ENCODE data around the gene MOG. TPM values are rescaled to one million over a fixed set of nuclear protein-coding genes. Genes with fewer than 3 reads are reported as not detected.

MOG gene
- total and polyA plus RNA-seq, 7 experiments from 2014 or later = not detected

- ATAC-seq (no peak), DNase-seq (no peak)
- CTCF ChIA-PET = no interaction called here
- Mint-ChIP-seq H3K27ac (no peak overlapping the region), H3K27me3 (peaks cover 0 to 5% (median 0%) of the 10 kb centered on the region in 5 donors), H3K4me1 (peaks cover 6 to 27% (median 11%) of the 10 kb centered on the region in 7 donors), H3K4me3 (no peak overlapping the region), H3K36me3 (peaks cover 0 to 2% (median 0%) of the 10 kb centered on the region in 5 donors), H3K9me3 (no peaks in the 10 kb centered on the region)
- POLR2A ChIA-PET = no interaction called here
- no peaks in the 10 kb centered on the region for H3K36me3 ChIP-seq (ENCODE audit: control insufficient read depth in 2 of 3, insufficient read depth in 3 of 3, low read length in 3 of 3)
- intact Hi-C loops (cut with micrococcal nuclease) = no loop called here
- H3K27ac ChIP-seq (ENCODE audit: low read depth, low read length) = no peak overlapping the region
- no peaks in the 10 kb centered on the region for H3K9me3 ChIP-seq (ENCODE audit: control insufficient read depth in 2 of 3, low read length in 3 of 3)
- no peak overlapping the region for H3K4me3 ChIP-seq (ENCODE audit: low read length)
- no peaks in the 10 kb centered on the region for H3K4me1 ChIP-seq (ENCODE audit: control insufficient read depth in 2 of 2, insufficient read depth in 2 of 2, low read length in 2 of 2)
- no peaks in the 10 kb centered on the region for H3K27me3 ChIP-seq (ENCODE audit: control insufficient read depth in 2 of 2, insufficient read depth in 2 of 2, low read length in 2 of 2)
These were observed 21.2 kb downstream of the MOG start for GRCh38 chr6:29678114-29678513.

- Mint-ChIP-seq H3K27ac (peak overlapping the region in 1 of 9 donors; percentile 62), H3K4me1 (peaks cover 6 to 28% (median 16%) of the 10 kb centered on the region in 7 donors), H3K36me3 (peaks cover 0 to 2% (median 0%) of the 10 kb centered on the region in 5 donors), H3K4me3 (peak overlapping the region in 4 of 10 donors; percentile 68 to 87 (median 81)), H3K9me3 (peaks cover 0 to 1% (median 0%) of the 10 kb centered on the region in 11 donors), H3K27me3 (peaks cover 0 to 5% (median 0%) of the 10 kb centered on the region in 5 donors)
- POLR2A ChIA-PET = no interaction called here
- no peak for DNase-seq
- CTCF ChIA-PET = interaction anchor here (0.6 to 0.8 kb wide), 2 partner anchors 26 to 167 kb away, joined by 3 read pairs; no protein-coding TSS in a partner anchor
- ATAC-seq = no peak
- H3K4me3 ChIP-seq (ENCODE audit: low read length) = no peak overlapping the region
- no peaks in the 10 kb centered on the region for H3K36me3 ChIP-seq (ENCODE audit: control insufficient read depth in 2 of 3, insufficient read depth in 3 of 3, low read length in 3 of 3)
- intact Hi-C loops (cut with micrococcal nuclease) = no loop called here
- H3K27me3 ChIP-seq (ENCODE audit: control insufficient read depth in 2 of 2, insufficient read depth in 2 of 2, low read length in 2 of 2) = no peaks in the 10 kb centered on the region
- no peaks in the 10 kb centered on the region for H3K4me1 ChIP-seq (ENCODE audit: control insufficient read depth in 2 of 2, insufficient read depth in 2 of 2, low read length in 2 of 2)
- no peaks in the 10 kb centered on the region for H3K9me3 ChIP-seq (ENCODE audit: control insufficient read depth in 2 of 3, low read length in 3 of 3)
- no peak overlapping the region for H3K27ac ChIP-seq (ENCODE audit: low read depth, low read length)
These were observed 23.1 kb downstream of the MOG start for GRCh38 chr6:29679962-29680361.

- POLR2A ChIA-PET = no interaction called here
- Mint-ChIP-seq H3K36me3 (peaks cover 0 to 2% (median 0%) of the 10 kb centered on the region in 5 donors), H3K27me3 (peaks cover 0 to 7% (median 0%) of the 10 kb centered on the region in 5 donors), H3K4me3 (peak overlapping the region in 4 of 10 donors; percentile 68 to 87 (median 81)), H3K4me1 (peaks cover 6 to 28% (median 16%) of the 10 kb centered on the region in 7 donors), H3K9me3 (peaks cover 0 to 1% (median 0%) of the 10 kb centered on the region in 11 donors), H3K27ac (peak overlapping the region in 3 of 9 donors; percentile 49 to 73 (median 62))
- peak; percentile 32 for ATAC-seq
- CTCF ChIA-PET = interaction anchor here (0.6 to 0.8 kb wide), 2 partner anchors 27 to 167 kb away, joined by 3 read pairs; no protein-coding TSS in a partner anchor
- Histone ChIP-seq H3K9me3 (ENCODE audit: control insufficient read depth in 2 of 3, low read length in 3 of 3) (no peaks in the 10 kb centered on the region), H3K27ac (ENCODE audit: low read depth, low read length) (no peak overlapping the region), H3K4me3 (ENCODE audit: low read length) (no peak overlapping the region), H3K4me1 (ENCODE audit: control insufficient read depth in 2 of 2, insufficient read depth in 2 of 2, low read length in 2 of 2) (no peaks in the 10 kb centered on the region), H3K36me3 (ENCODE audit: control insufficient read depth in 2 of 3, insufficient read depth in 3 of 3, low read length in 3 of 3) (no peaks in the 10 kb centered on the region), H3K27me3 (ENCODE audit: control insufficient read depth in 2 of 2, insufficient read depth in 2 of 2, low read length in 2 of 2) (no peaks in the 10 kb centered on the region)
- intact Hi-C loops (cut with micrococcal nuclease) = no loop called here
- DNase-seq = peak in 1 of 9 donors; percentile 7
These were observed 23.5 kb downstream of the MOG start for GRCh38 chr6:29680416-29680815.

- no peaks in the 10 kb centered on the region for H3K27me3 ChIP-seq (ENCODE audit: control insufficient read depth in 2 of 2, insufficient read depth in 2 of 2, low read length in 2 of 2)
- Mint-ChIP-seq H3K27ac (peak within 1 kb of the TSS in 3 of 9 donors; percentile 60 to 73 (median 62)), H3K36me3 (peaks cover 0 to 2% (median 0%) of the 10 kb centered on the region in 5 donors), H3K4me1 (peaks cover 6 to 28% (median 15%) of the 10 kb centered on the region in 7 donors), H3K27me3 (peaks cover 0 to 9% (median 0%) of the 10 kb centered on the region in 5 donors), H3K4me3 (peak within 1 kb of the TSS in 4 of 10 donors; percentile 68 to 87 (median 81)), H3K9me3 (peaks cover 0 to 1% (median 0%) of the 10 kb centered on the region in 11 donors)
- H3K4me3 ChIP-seq (ENCODE audit: low read length) = no peak within 1 kb of the TSS
- H3K4me1 ChIP-seq (ENCODE audit: control insufficient read depth in 2 of 2, insufficient read depth in 2 of 2, low read length in 2 of 2) = no peaks in the 10 kb centered on the region
- H3K36me3 ChIP-seq (ENCODE audit: control insufficient read depth in 2 of 3, insufficient read depth in 3 of 3, low read length in 3 of 3) = no peaks in the 10 kb centered on the region
- POLR2A ChIA-PET = no interaction called here
- no peak within 1 kb of the TSS for H3K27ac ChIP-seq (ENCODE audit: low read depth, low read length)
- DNase-seq (no peak), ATAC-seq (no peak)
- no peaks in the 10 kb centered on the region for H3K9me3 ChIP-seq (ENCODE audit: control insufficient read depth in 2 of 3, low read length in 3 of 3)
- intact Hi-C loops (cut with micrococcal nuclease) = no loop called here
- CTCF ChIA-PET = no interaction called here
These were observed 24.0 kb downstream of the MOG start, which contains the start of gene ZFP57 for GRCh38 chr6:29680904-29681303. TSS of gene ZFP57 (minus strand) at chr6:29681152. CDS start at chr6:29677003, 4,149 bp downstream.

- Mint-ChIP-seq H3K27ac (no peak overlapping the region), H3K27me3 (peaks cover 0 to 9% (median 0%) of the 10 kb centered on the region in 5 donors), H3K36me3 (peaks cover 0 to 2% (median 0%) of the 10 kb centered on the region in 5 donors), H3K9me3 (peaks cover 0 to 1% (median 0%) of the 10 kb centered on the region in 11 donors), H3K4me3 (peak overlapping the region in 1 of 10 donors; percentile 30), H3K4me1 (peaks cover 6 to 24% (median 10%) of the 10 kb centered on the region in 7 donors)
- Histone ChIP-seq H3K36me3 (ENCODE audit: control insufficient read depth in 2 of 3, insufficient read depth in 3 of 3, low read length in 3 of 3) (no peaks in the 10 kb centered on the region), H3K9me3 (ENCODE audit: control insufficient read depth in 2 of 3, low read length in 3 of 3) (no peaks in the 10 kb centered on the region), H3K27ac (ENCODE audit: low read depth, low read length) (no peak overlapping the region), H3K4me1 (ENCODE audit: control insufficient read depth in 2 of 2, insufficient read depth in 2 of 2, low read length in 2 of 2) (no peaks in the 10 kb centered on the region), H3K27me3 (ENCODE audit: control insufficient read depth in 2 of 2, insufficient read depth in 2 of 2, low read length in 2 of 2) (no peaks in the 10 kb centered on the region), H3K4me3 (ENCODE audit: low read length) (no peak overlapping the region)
- POLR2A ChIA-PET = interaction anchor here (0.6 kb wide), 1 partner anchor 128 kb away, joined by 8 read pairs; no protein-coding TSS in a partner anchor
- ATAC-seq = no peak
- intact Hi-C loops (cut with micrococcal nuclease) = no loop called here
- DNase-seq = no peak
- CTCF ChIA-PET = no interaction called here
These were observed 24.9 kb downstream of the MOG start for GRCh38 chr6:29681811-29682210.

GRCh38 chr6:29685718-29686326 is 28.9 kb downstream of the MOG start:
- Mint-ChIP-seq H3K36me3 (no peaks in the 10 kb centered on the region), H3K9me3 (peaks cover 0 to 1% (median 0%) of the 10 kb centered on the region in 11 donors), H3K27ac (no peak overlapping the region), H3K4me3 (no peak overlapping the region), H3K4me1 (peaks cover 0 to 8% (median 0%) of the 10 kb centered on the region in 7 donors), H3K27me3 (peaks cover 0 to 19% (median 4%) of the 10 kb centered on the region in 5 donors)
- no peak overlapping the region for H3K4me3 ChIP-seq (ENCODE audit: low read length)
- intact Hi-C loops (cut with micrococcal nuclease) = no loop called here
- H3K27me3 ChIP-seq (ENCODE audit: control insufficient read depth in 2 of 2, insufficient read depth in 2 of 2, low read length in 2 of 2) = no peaks in the 10 kb centered on the region
- DNase-seq = no peak
- no peaks in the 10 kb centered on the region for H3K36me3 ChIP-seq (ENCODE audit: control insufficient read depth in 2 of 3, insufficient read depth in 3 of 3, low read length in 3 of 3)
- H3K4me1 ChIP-seq (ENCODE audit: control insufficient read depth in 2 of 2, insufficient read depth in 2 of 2, low read length in 2 of 2) = no peaks in the 10 kb centered on the region
- H3K9me3 ChIP-seq (ENCODE audit: control insufficient read depth in 2 of 3, low read length in 3 of 3) = no peaks in the 10 kb centered on the region
- POLR2A ChIA-PET = no interaction called here
- CTCF ChIA-PET = no interaction called here
- no peak overlapping the region for H3K27ac ChIP-seq (ENCODE audit: low read depth, low read length)
- ATAC-seq = no peak

Measured in naive thymus-derived CD4-positive, alpha-beta T cell (primary cell).